ENCODE measurements around the gene UNC13A.

- TF ChIP-seq CTCF (conservative IDR thresholded peaks at IDR 0.05 in 1 of 2, IDR thresholded peaks at IDR 0.05 in 1 of 2; ENCODE audit: low read depth in 1 of 2, low read length in 2 of 2): no peak
- no peak for TF ChIP-seq EZH2 (IDR thresholded peaks at IDR 0.05; ENCODE audit: low read length, missing control alignments)
Measured at GRCh38 chr19:17616961-17617806, 71.0 kb downstream of the UNC13A start.

All from fibroblast of lung (primary cell).